K562 (cell line): ENCODE measurements around the gene NISCH. TPM values are rescaled to one million over a fixed set of nuclear protein-coding genes. Genes with fewer than 3 reads are reported as not detected.
A peak's percentile ranks its signal among the peaks of the same experiment; 100 is the strongest.

Source experiments
- BRF2 ChIP-seq: IDR thresholded peaks from 3 replicates; pipeline ENCODE4 v1.6.1; 2011; ENCODE audit warnings: borderline replicate concordance, mild to moderate bottlenecking; ENCODE audit not compliant: insufficient read length, insufficient read depth
- CLOCK ChIP-seq: fragments of 250-450 bp; sonication (Bioruptor Pico); IDR thresholded peaks from 2 replicates; pipeline ENCODE4 v1.4.0; 2020; ENCODE audit warnings: mild to moderate bottlenecking, moderate library complexity, borderline replicate concordance
- GATAD2A ChIP-seq: fragments of 450-650 bp; IDR thresholded peaks from 2 replicates; pipeline ENCODE4 v1.6.1; 2017
- KLF1 ChIP-seq: fragments of 450-650 bp; IDR thresholded peaks from 2 replicates; pipeline ENCODE4 v1.6.1; 2016; ENCODE audit warnings: missing genetic modification characterization, missing compliant biosample characterization
- MGA ChIP-seq: fragments of 450-650 bp; IDR thresholded peaks from 2 replicates; pipeline ENCODE4 v1.6.1; 2016; ENCODE audit warnings: mild to moderate bottlenecking, moderate library complexity
- NCOA6 ChIP-seq: fragments of 450-650 bp; IDR thresholded peaks from 2 replicates; pipeline ENCODE4 v1.6.1; 2017; ENCODE audit warnings: mild to moderate bottlenecking
- NRF1 ChIP-seq, 2 experiments: fragments of 450-650 bp; IDR thresholded peaks in 1 of 2; conservative IDR thresholded peaks in 1 of 2; 2 replicates each; pipeline ENCODE4 v1.6.1; 2014; ENCODE audit warnings: mild to moderate bottlenecking in 2 of 2
- OTX1 ChIP-seq: fragments of 450-650 bp; formaldehyde crosslinking; IDR thresholded peaks from 2 replicates; pipeline ENCODE4 v1.4.0; 2022; ENCODE audit warnings: mild to moderate bottlenecking
- RCOR1 ChIP-seq, 2 experiments: IDR thresholded peaks; 2 replicates each; pipeline ENCODE4 v1.6.1; 2012; ENCODE audit warnings: low read depth in 2 of 2, low read length in 2 of 2, borderline replicate concordance in 1 of 2, improper control_type of control experiment in 1 of 2
- SIRT6 ChIP-seq: IDR thresholded peaks from one replicate; pipeline ENCODE4 v1.6.1; 2012; ENCODE audit warnings: low read depth, mild to moderate bottlenecking, control low read depth, inconsistent platforms, low read length, moderate library complexity
- SUPT5H ChIP-seq: fragments of 450-650 bp; IDR thresholded peaks from 2 replicates; pipeline ENCODE4 v1.6.1; 2016
- ZNF134 ChIP-seq: fragments of 250-450 bp; sonication (Bioruptor Pico); conservative IDR thresholded peaks from 2 replicates; pipeline ENCODE4 v1.4.0; 2020
- ZSCAN32 ChIP-seq: fragments of 450-650 bp; formaldehyde crosslinking; IDR thresholded peaks from 2 replicates; pipeline ENCODE4 v1.4.0; 2020; ENCODE audit warnings: mild to moderate bottlenecking, moderate library complexity
- polyA plus RNA-seq, 8 experiments: library from polyadenylated mRNA; depleted of rRNA in 4 of 8; stranded (reverse) in 5 of 8; unstranded in 3 of 8; fragments of >200 nt; fragmentation: Nextera tagmentation in 2 of 8; fragmentation: Illumina TruSeq in 1 of 8; extraction: Ambion mirVana in 2 of 8; extraction: Trizol in 1 of 8; gene quantifications; 2 replicates each; pipeline versions ENCODE4 v1.2.1 to v1.2.3, GENCODE V29; 2011 to 2014; ENCODE audit warnings: inconsistent platforms in 1 of 8, missing spikeins in 1 of 8
- total RNA-seq, 7 experiments: library from RNA; depleted of rRNA in 6 of 7; stranded (reverse); fragments of >200 nt in 6 of 7; fragmentation: Illumina TruSeq in 2 of 7; extraction: Trizol in 2 of 7; gene quantifications; 2 replicates each; pipeline versions ENCODE4 v1.2.1 to v1.2.3, GENCODE V29; 2011 to 2021; ENCODE audit warnings: low replicate concordance in 1 of 7

NISCH gene
- total and polyA plus RNA-seq, 9 of the 15 experiments (the other 6 are each of a cell fraction or from before 2014, with no cell fraction given), result 0.44 to 43.5 (median 23.4) TPM

- TF ChIP-seq MGA (no peak), OTX1 (CRISPR knock-in tag) (no peak), GATAD2A (no peak), CLOCK (no peak), KLF1 (tag) (no peak), SUPT5H (peak; percentile 85), BRF2 (no peak), NCOA6 (no peak), RCOR1 (IDR thresholded peaks at IDR 0.05; ENCODE audit: borderline replicate concordance in 1 of 2, low read depth in 2 of 2, low read length in 2 of 2) (no peak; a peak in 1 of 4 replicates), ZSCAN32 (CRISPR knock-in tag) (no peak), ZNF134 (CRISPR knock-in tag) (no peak), NRF1 (conservative IDR thresholded peaks at IDR 0.05 in 1 of 2, IDR thresholded peaks at IDR 0.05 in 1 of 2) (peak; percentile 62 to 73), SIRT6 (no peak)
Measured at GRCh38 chr3:52455283-52456168, at the start of gene NISCH (continued).
